AG04450 (cell line): ENCODE results near the gene CPXM2. TPM values are rescaled to one million over a fixed set of nuclear protein-coding genes. Genes with fewer than 3 reads are reported as not detected.

Experiments used
- CTCF ChIA-PET: fragments of 300-600, 350-600 bp; formaldehyde crosslinking; extraction: SDS; loops from one replicate; lab custom pipeline; 2022; ENCODE audit warnings: antibody characterized with exemption, inconsistent platforms; lab: Charles Lee
- POLR2A ChIA-PET: fragments of 350-600 bp; formaldehyde crosslinking; extraction: SDS; loops from one replicate; lab custom pipeline; 2021; ENCODE audit warnings: antibody characterized with exemption, inconsistent platforms; lab: Yijun Ruan, JAX
- DNase-seq: peaks from one replicate; pipeline ENCODE4 v3.0.0-alpha.2; 2011; ENCODE audit warnings: low read depth, low spot score
- H3K27ac ChIP-seq: one replicate; pipeline ENCODE4 v1.5.1; 2012; ENCODE audit warnings: low read depth, low read length, control low read depth
- H3K27me3 ChIP-seq: one replicate; pipeline ENCODE4 v1.6.0; 2012; ENCODE audit warnings: low read length; ENCODE audit not compliant: control insufficient read depth, insufficient read depth
- H3K4me3 ChIP-seq: 2 replicates; pipeline ENCODE4 v1.5.1; 2011; ENCODE audit warnings: mild to moderate bottlenecking, low read depth, low read length, control low read depth
- H3K9me3 ChIP-seq: 2 replicates; pipeline ENCODE4 v1.5.1; 2012; ENCODE audit warnings: low read length; ENCODE audit not compliant: control insufficient read depth, insufficient read depth
- polyA plus RNA-seq: library from polyadenylated mRNA; depleted of rRNA; stranded (reverse); fragments of >200 nt; gene quantifications from 2 replicates; pipeline ENCODE4 v1.2.3, GENCODE V29; 2011
- TF ChIP-seq, protein P1 (sequence below): IDR thresholded peaks from 2 replicates; pipeline ENCODE4 v1.5.1; 2011; ENCODE audit warnings: low read depth, low read length, control low read depth, inconsistent platforms

Gene CPXM2
- polyA plus RNA-seq, 1 experiment = not detected

DNA sequence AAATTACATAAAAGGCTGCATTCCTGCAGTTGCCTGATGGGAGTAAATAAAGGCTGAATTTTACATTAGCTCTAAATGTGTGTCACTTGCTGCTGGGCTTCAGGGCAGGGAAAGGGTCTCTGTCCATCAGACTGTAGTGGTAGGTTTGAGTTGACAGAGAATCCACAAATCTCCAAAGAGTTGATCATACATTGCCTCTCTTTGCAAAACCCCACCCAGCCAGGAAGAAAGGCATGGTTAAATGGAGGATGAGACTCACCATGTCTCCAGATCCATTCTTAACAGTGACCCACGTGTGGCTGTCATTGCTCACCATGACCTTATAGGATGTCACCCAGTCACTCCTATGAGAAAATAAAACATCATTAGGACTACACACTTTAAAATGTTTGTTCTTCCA is 92.8 kb downstream of the CPXM2 start:
- Histone ChIP-seq H3K9me3 (peaks cover 40% of the 10 kb centered on the region), H3K4me3 (no peak overlapping the region), H3K27ac (no peak overlapping the region), H3K27me3 (no peaks in the 10 kb centered on the region)
- CTCF ChIA-PET = no interaction called here
- POLR2A ChIA-PET = no interaction called here
- DNase-seq = no peak
- TF ChIP-seq, protein P1, sequence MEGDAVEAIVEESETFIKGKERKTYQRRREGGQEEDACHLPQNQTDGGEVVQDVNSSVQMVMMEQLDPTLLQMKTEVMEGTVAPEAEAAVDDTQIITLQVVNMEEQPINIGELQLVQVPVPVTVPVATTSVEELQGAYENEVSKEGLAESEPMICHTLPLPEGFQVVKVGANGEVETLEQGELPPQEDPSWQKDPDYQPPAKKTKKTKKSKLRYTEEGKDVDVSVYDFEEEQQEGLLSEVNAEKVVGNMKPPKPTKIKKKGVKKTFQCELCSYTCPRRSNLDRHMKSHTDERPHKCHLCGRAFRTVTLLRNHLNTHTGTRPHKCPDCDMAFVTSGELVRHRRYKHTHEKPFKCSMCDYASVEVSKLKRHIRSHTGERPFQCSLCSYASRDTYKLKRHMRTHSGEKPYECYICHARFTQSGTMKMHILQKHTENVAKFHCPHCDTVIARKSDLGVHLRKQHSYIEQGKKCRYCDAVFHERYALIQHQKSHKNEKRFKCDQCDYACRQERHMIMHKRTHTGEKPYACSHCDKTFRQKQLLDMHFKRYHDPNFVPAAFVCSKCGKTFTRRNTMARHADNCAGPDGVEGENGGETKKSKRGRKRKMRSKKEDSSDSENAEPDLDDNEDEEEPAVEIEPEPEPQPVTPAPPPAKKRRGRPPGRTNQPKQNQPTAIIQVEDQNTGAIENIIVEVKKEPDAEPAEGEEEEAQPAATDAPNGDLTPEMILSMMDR = no peak

DNA sequence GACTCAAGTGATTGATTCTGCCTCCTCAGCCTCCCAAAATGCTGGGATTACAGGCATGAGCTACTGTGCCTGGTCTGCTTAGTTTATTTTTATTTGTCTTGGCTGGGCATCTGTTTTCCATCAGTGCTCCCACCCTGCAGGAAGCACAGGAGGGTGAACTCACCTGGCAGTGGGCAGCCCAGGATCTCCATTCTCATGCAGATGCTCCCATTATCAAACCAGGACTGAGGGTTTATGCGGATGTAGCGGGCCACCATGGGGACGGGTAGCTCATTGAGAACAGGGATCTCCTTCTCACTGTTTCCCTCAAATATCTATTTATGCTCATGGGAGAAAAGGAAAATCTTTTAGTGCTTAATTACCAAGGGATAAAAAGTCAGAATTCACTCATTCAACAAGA is 93.8 kb downstream of the CPXM2 start:
- TF ChIP-seq, protein P1 = no peak
- peaks cover 46% of the 10 kb centered on the region for H3K9me3 ChIP-seq
- no peaks in the 10 kb centered on the region for H3K27me3 ChIP-seq
- CTCF ChIA-PET = no interaction called here
- no peak for DNase-seq
- H3K4me3 ChIP-seq = no peak overlapping the region
- no peak overlapping the region for H3K27ac ChIP-seq
- POLR2A ChIA-PET = no interaction called here

DNA sequence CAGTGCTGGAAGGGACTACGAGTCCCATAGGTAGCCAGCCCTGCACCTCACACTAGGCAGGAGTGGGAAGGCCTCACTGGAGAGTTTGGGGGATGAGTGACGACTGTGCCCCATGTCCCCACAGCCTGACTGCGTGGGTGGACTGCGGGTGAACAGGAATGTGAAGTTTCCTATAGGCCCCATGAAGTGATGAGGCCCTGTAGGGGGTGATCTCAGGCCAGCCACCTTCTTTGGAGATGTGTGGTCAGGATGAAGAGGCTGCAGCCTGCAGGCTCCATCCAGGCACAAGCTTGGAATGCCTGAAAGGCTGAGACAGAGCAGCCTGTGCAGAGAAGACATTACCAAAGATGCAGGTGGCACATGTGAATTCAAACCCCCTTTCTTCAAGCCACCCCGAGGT is 94.9 kb downstream of the CPXM2 start:
- Histone ChIP-seq H3K27me3 (no peaks in the 10 kb centered on the region), H3K4me3 (no peak overlapping the region), H3K27ac (no peak overlapping the region), H3K9me3 (peaks cover 56% of the 10 kb centered on the region)
- no peak for DNase-seq
- TF ChIP-seq, protein P1 = no peak
- CTCF ChIA-PET = no interaction called here
- POLR2A ChIA-PET = no interaction called here

- no peak overlapping the region for H3K4me3 ChIP-seq
- TF ChIP-seq, protein P1 = no peak
- ChIA-PET CTCF (no interaction called here), POLR2A (no interaction called here)
- H3K9me3 ChIP-seq = peaks cover 63% of the 10 kb centered on the region
- H3K27ac ChIP-seq = no peak overlapping the region
- H3K27me3 ChIP-seq = no peaks in the 10 kb centered on the region
- no peak for DNase-seq
These were observed 95.6 kb downstream of the CPXM2 start for GRCh38 chr10:123795846-123796590.

GRCh38 chr10:123795196-123795780 is 96.3 kb downstream of the CPXM2 start:
- Histone ChIP-seq H3K27ac (no peak overlapping the region), H3K27me3 (no peaks in the 10 kb centered on the region), H3K9me3 (peaks cover 66% of the 10 kb centered on the region), H3K4me3 (no peak overlapping the region)
- CTCF ChIA-PET = no interaction called here
- POLR2A ChIA-PET = no interaction called here
- TF ChIP-seq, protein P1 = no peak
- DNase-seq = no peak
